Activated B cell treated with CpG ODN at 0.5 μM for 24 hours (primary cell): ENCODE results near the gene HMGB1. TPM values are rescaled to one million over a fixed set of nuclear protein-coding genes. Genes with fewer than 3 reads are reported as not detected.

ENCODE experiments used
- ATAC-seq: fragments of 200-7000 bp; cut with Tn5 transposase; one replicate; pipeline ENCODE4 v1.10.0; 2021; ENCODE audit warnings: low read depth, mild to moderate bottlenecking, moderate library complexity
- CTCF ChIA-PET: fragments of 350-600 bp; sonication (Branson Sonifier 250); formaldehyde crosslinking; loops from one replicate; lab custom pipeline; 2021; ENCODE audit warnings: antibody characterized with exemption; lab: Charles Lee
- POLR2A ChIA-PET: fragments of 350-600 bp; sonication (Branson Sonifier 250); formaldehyde crosslinking; loops from one replicate; lab custom pipeline; 2021; ENCODE audit warnings: antibody characterized with exemption; lab: Charles Lee
- DNase-seq: peaks from one replicate; pipeline ENCODE4 v3.0.0; 2022
- H3K27ac Mint-ChIP-seq: one replicate; pipeline ENCODE4 v1.8.0; 2020; ENCODE audit warnings: mixed read lengths
- H3K27me3 Mint-ChIP-seq: one replicate; pipeline ENCODE4 v1.8.0; 2021; ENCODE audit warnings: mixed read lengths
- H3K36me3 Mint-ChIP-seq: one replicate; pipeline ENCODE4 v1.8.0; 2021; ENCODE audit warnings: low read depth, mixed read lengths
- H3K4me1 Mint-ChIP-seq: one replicate; pipeline ENCODE4 v1.8.0; 2021; ENCODE audit warnings: mixed read lengths
- H3K4me3 Mint-ChIP-seq: one replicate; pipeline ENCODE4 v1.8.0; 2020; ENCODE audit warnings: mild to moderate bottlenecking, mixed read lengths
- H3K9me3 Mint-ChIP-seq: one replicate; pipeline ENCODE4 v1.8.0; 2020; ENCODE audit warnings: mixed read lengths
- CTCF ChIP-seq: fragments of 200-600 bp; IDR thresholded peaks from one replicate; pipeline ENCODE4 v1.8.0; 2022; ENCODE audit warnings: antibody characterized with exemption, mild to moderate bottlenecking
- intact Hi-C: fragments of 100-400 bp; cut with micrococcal nuclease; formaldehyde crosslinking; loops from one replicate; pipeline ENCODE4 v1.15.1; 2024
- total RNA-seq: library from RNA; stranded (reverse); gene quantifications from 2 replicates; pipeline ENCODE4 v1.2.3, GENCODE V29; 2022

The HMGB1 gene
- total RNA-seq, 1 donor from 2014 or later, result 338 TPM

DNA sequence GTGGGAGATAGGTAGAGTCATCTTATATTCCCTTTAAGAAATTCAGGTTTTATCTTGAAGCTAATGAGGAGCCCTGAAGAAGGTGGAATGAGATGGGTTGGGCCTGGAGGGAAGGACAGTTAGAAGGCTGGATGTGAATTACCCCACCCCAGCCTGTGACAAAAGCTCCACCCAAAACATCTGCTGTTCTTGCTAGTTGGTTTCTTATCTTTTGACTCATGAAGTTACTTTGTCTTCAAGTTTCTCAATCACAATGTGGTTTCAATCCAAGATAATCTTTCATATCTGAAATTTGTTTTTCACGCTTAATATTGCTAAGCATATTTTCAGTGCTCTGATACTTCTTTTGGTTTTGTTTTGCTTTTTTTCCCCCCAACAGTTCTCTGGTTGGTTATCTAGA, 38.3 kb upstream of the HMGB1 start:
- H3K27me3 Mint-ChIP-seq, result no peaks in the 10 kb centered on the region

GRCh38 chr13:30502237-30502636, 36.5 kb upstream of the HMGB1 start:
- no peak overlapping the region for H3K27ac Mint-ChIP-seq
- H3K4me1 Mint-ChIP-seq, result no peaks in the 10 kb centered on the region
- H3K9me3 Mint-ChIP-seq, result no peaks in the 10 kb centered on the region
- POLR2A ChIA-PET, result no interaction called here
- CTCF ChIA-PET, result no interaction called here
- H3K36me3 Mint-ChIP-seq, result no peaks in the 10 kb centered on the region
- H3K27me3 Mint-ChIP-seq, result no peaks in the 10 kb centered on the region
- intact Hi-C loops, result no loop called here
- no peak overlapping the region for H3K4me3 Mint-ChIP-seq
- no peak for TF ChIP-seq CTCF
- ATAC-seq (no peak), DNase-seq (no peak)

More for the DNA sequence above, 38.3 kb upstream of the HMGB1 start:
- Mint-ChIP-seq H3K36me3 (no peaks in the 10 kb centered on the region), H3K27ac (no peak overlapping the region), H3K9me3 (no peaks in the 10 kb centered on the region), H3K4me1 (no peaks in the 10 kb centered on the region), H3K4me3 (no peak overlapping the region)
- intact Hi-C loops, result no loop called here
- no peak for TF ChIP-seq CTCF
- CTCF ChIA-PET, result no interaction called here
- no peak for ATAC-seq
- DNase-seq, result no peak
- POLR2A ChIA-PET, result no interaction called here

DNA sequence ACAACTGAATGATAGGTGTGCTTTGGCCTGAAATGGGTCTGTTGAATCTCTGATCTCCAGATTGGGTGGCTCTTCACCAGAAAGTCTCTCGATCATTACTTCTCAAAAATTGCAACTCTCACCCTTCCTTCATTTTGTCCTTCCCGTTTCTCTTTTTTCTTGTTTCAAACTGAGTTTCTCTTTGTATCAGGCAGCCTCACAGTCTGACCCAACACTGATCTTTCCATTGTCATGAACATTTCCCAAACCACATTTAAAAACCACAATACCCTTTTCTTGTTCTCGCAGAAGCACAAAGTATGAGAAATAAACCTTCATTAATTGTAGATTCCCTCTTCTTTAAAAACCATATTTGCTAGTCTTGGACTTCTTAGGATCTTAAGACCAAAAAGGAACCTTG, 33.6 kb upstream of the HMGB1 start:
- H3K27ac Mint-ChIP-seq, result no peak overlapping the region
- no peaks in the 10 kb centered on the region for H3K27me3 Mint-ChIP-seq
- ATAC-seq (no peak), DNase-seq (no peak)
- intact Hi-C loops, result no loop called here
- H3K4me1 Mint-ChIP-seq, result no peaks in the 10 kb centered on the region
- POLR2A ChIA-PET, result no interaction called here
- no peaks in the 10 kb centered on the region for H3K9me3 Mint-ChIP-seq
- CTCF ChIA-PET, result no interaction called here
- no peak for TF ChIP-seq CTCF
- H3K4me3 Mint-ChIP-seq, result no peak overlapping the region
- H3K36me3 Mint-ChIP-seq, result no peaks in the 10 kb centered on the region

- H3K27me3 Mint-ChIP-seq, result no peaks in the 10 kb centered on the region
- DNase-seq (no peak), ATAC-seq (no peak)
- H3K9me3 Mint-ChIP-seq, result no peaks in the 10 kb centered on the region
- ChIA-PET CTCF (no interaction called here), POLR2A (no interaction called here)
- H3K4me1 Mint-ChIP-seq, result no peaks in the 10 kb centered on the region
- TF ChIP-seq CTCF, result no peak
- H3K36me3 Mint-ChIP-seq, result no peaks in the 10 kb centered on the region
- H3K4me3 Mint-ChIP-seq, result no peak overlapping the region
- no peak overlapping the region for H3K27ac Mint-ChIP-seq
- intact Hi-C loops, result no loop called here
Observed at GRCh38 chr13:30496147-30496546, 30.4 kb upstream of the HMGB1 start.

- POLR2A ChIA-PET, result no interaction called here
- DNase-seq (no peak), ATAC-seq (no peak)
- no peak overlapping the region for H3K27ac Mint-ChIP-seq
- no peaks in the 10 kb centered on the region for H3K4me1 Mint-ChIP-seq
- H3K4me3 Mint-ChIP-seq, result no peak overlapping the region
- H3K27me3 Mint-ChIP-seq, result no peaks in the 10 kb centered on the region
- H3K36me3 Mint-ChIP-seq, result no peaks in the 10 kb centered on the region
- CTCF ChIA-PET, result no interaction called here
- H3K9me3 Mint-ChIP-seq, result no peaks in the 10 kb centered on the region
- no peak for TF ChIP-seq CTCF
- intact Hi-C loops, result no loop called here
Observed at GRCh38 chr13:30495746-30496145, 30.0 kb upstream of the HMGB1 start.
